Trophoblast cell (in vitro differentiated cells and primary cell): ENCODE measurements around the gene PRKCB.
"Not testable (repeated sequence)": the region's sequence is repeated elsewhere in the genome, so short reads cannot be mapped to it uniquely, and the experiment has no call there.

Experiments
- DNase-seq, 2 donors: peaks; one replicate each; pipeline ENCODE4 v3.0.0-alpha.2; 2016
- H2AFZ ChIP-seq: 2 replicates; pipeline ENCODE4 v1.6.1; 2013; ENCODE audit warnings: low read length, moderate library complexity, mild to moderate bottlenecking; ENCODE audit not compliant: insufficient read depth, poor library complexity
- H2AK5ac ChIP-seq: 2 replicates; pipeline ENCODE4 v1.6.1; 2013; ENCODE audit warnings: mild to moderate bottlenecking, low read length
- H2BK120ac ChIP-seq: 2 replicates; pipeline ENCODE4 v1.6.1; 2013; ENCODE audit warnings: low read length, mild to moderate bottlenecking, moderate library complexity; ENCODE audit not compliant: insufficient read depth, poor library complexity
- H2BK12ac ChIP-seq: 2 replicates; pipeline ENCODE4 v1.6.1; 2013; ENCODE audit warnings: mild to moderate bottlenecking, low read length, moderate library complexity
- H2BK5ac ChIP-seq: 2 replicates; pipeline ENCODE4 v1.6.1; 2013; ENCODE audit warnings: low read length, low read depth, moderate library complexity, mild to moderate bottlenecking; ENCODE audit not compliant: poor library complexity
- H3K14ac ChIP-seq: 2 replicates; pipeline ENCODE4 v1.6.1; 2013; ENCODE audit warnings: mild to moderate bottlenecking, low read length
- H3K18ac ChIP-seq: 2 replicates; pipeline ENCODE4 v1.6.1; 2013; ENCODE audit warnings: mild to moderate bottlenecking, low read length
- H3K23ac ChIP-seq: 2 replicates; pipeline ENCODE4 v1.6.1; 2013; ENCODE audit warnings: low read length
- H3K27ac ChIP-seq: 2 replicates; pipeline ENCODE4 v1.5.1; 2013; ENCODE audit warnings: low read depth, mild to moderate bottlenecking, inconsistent platforms, low read length, moderate library complexity
- H3K27me3 ChIP-seq: 2 replicates; pipeline ENCODE4 v1.6.1; 2013; ENCODE audit warnings: inconsistent platforms, mild to moderate bottlenecking, low read length, moderate library complexity; ENCODE audit not compliant: insufficient read depth
- H3K36me3 ChIP-seq, 2 experiments: 1 replicate in 1 of 2; 2 replicates in 1 of 2; pipeline ENCODE4 v1.6.1; 2013; ENCODE audit warnings: low read length in 2 of 2, mild to moderate bottlenecking in 2 of 2, moderate library complexity in 1 of 2; ENCODE audit not compliant: insufficient read depth in 2 of 2, control insufficient read depth in 1 of 2
- H3K4ac ChIP-seq: 2 replicates; pipeline ENCODE4 v1.6.1; 2013; ENCODE audit warnings: low read depth, mild to moderate bottlenecking, low read length, moderate library complexity
- H3K4me1 ChIP-seq, 2 experiments: 1 replicate in 1 of 2; 2 replicates in 1 of 2; pipeline ENCODE4 v1.6.1; 2013; ENCODE audit warnings: low read length in 2 of 2, mild to moderate bottlenecking in 2 of 2, moderate library complexity in 1 of 2; ENCODE audit not compliant: insufficient read depth in 2 of 2, control insufficient read depth in 1 of 2
- H3K4me2 ChIP-seq: 2 replicates; pipeline ENCODE4 v1.6.1; 2013; ENCODE audit warnings: inconsistent platforms, mild to moderate bottlenecking, low read length, moderate library complexity
- H3K4me3 ChIP-seq: 2 replicates; pipeline ENCODE4 v1.5.1; 2013; ENCODE audit warnings: mild to moderate bottlenecking, low read depth, low read length, inconsistent platforms
- H3K79me1 ChIP-seq: one replicate; pipeline ENCODE4 v1.6.1; 2013; ENCODE audit warnings: low read length
- H3K79me2 ChIP-seq: 2 replicates; pipeline ENCODE4 v1.6.1; 2013; ENCODE audit warnings: low read length, mild to moderate bottlenecking; ENCODE audit not compliant: control insufficient read depth, insufficient read depth, poor library complexity
- H3K9ac ChIP-seq: 2 replicates; pipeline ENCODE4 v1.6.1; 2013; ENCODE audit warnings: mild to moderate bottlenecking, low read length
- H3K9me3 ChIP-seq: 2 replicates; pipeline ENCODE4 v1.6.1; 2013; ENCODE audit warnings: low read depth, mild to moderate bottlenecking, control low read depth, inconsistent platforms, low read length; ENCODE audit not compliant: insufficient read depth
- H4K12ac ChIP-seq: 2 replicates; pipeline ENCODE4 v1.6.1; 2013; ENCODE audit warnings: low read depth, mild to moderate bottlenecking, low read length, moderate library complexity
- H4K8ac ChIP-seq: 2 replicates; pipeline ENCODE4 v1.6.1; 2013; ENCODE audit warnings: low read depth, mild to moderate bottlenecking, low read length, moderate library complexity
- H4K91ac ChIP-seq: one replicate; pipeline ENCODE4 v1.6.1; 2013; ENCODE audit warnings: low read depth, mild to moderate bottlenecking, low read length, moderate library complexity
- WGBS: extraction: QIAGEN DNeasy Blood & Tissue Kit; methylation state at CpG from one replicate; pipeline ENCODE4 v1.1.7; 2013; ENCODE audit warnings: missing lambda C conversion rate; ENCODE audit not compliant: insufficient read length, insufficient coverage; ENCODE audit errors: extremely low coverage; 5-methylcytosine and 5-hydroxymethylcytosine counted together

Gene PRKCB

GRCh38 chr16:24101431-24101830 lies 265.6 kb downstream of the PRKCB start:
- Histone ChIP-seq H2BK5ac (no peak overlapping the region), H3K27ac (no peak overlapping the region), H4K8ac (no peak overlapping the region), H2BK120ac (no peak overlapping the region), H3K23ac (no peak overlapping the region), H3K9me3 (no peaks in the 10 kb centered on the region), H2AK5ac (no peak overlapping the region), H4K12ac (no peak overlapping the region), H3K36me3 (no peaks in the 10 kb centered on the region), H3K4me1 (no peaks in the 10 kb centered on the region), H3K27me3 (no peaks in the 10 kb centered on the region), H3K79me2 (no peaks in the 10 kb centered on the region), H3K79me1 (no peaks in the 10 kb centered on the region), H3K9ac (no peak overlapping the region), H3K18ac (no peak overlapping the region), H3K14ac (no peak overlapping the region), H2BK12ac (no peak overlapping the region), H2AFZ (no peak overlapping the region), H3K4ac (no peak overlapping the region), H4K91ac (no peak overlapping the region), H3K4me3 (no peak overlapping the region), H3K4me2 (no peak overlapping the region)
- no peak for DNase-seq
- WGBS = no CpG with 5 or more reads among the region's 2 CpGs

GRCh38 chr16:24102209-24102660 lies 266.5 kb downstream of the PRKCB start:
- Histone ChIP-seq H3K4me2 (no peak overlapping the region), H3K23ac (no peak overlapping the region), H3K9me3 (no peaks in the 10 kb centered on the region), H3K27me3 (no peaks in the 10 kb centered on the region), H3K79me1 (no peaks in the 10 kb centered on the region), H2BK12ac (no peak overlapping the region), H4K8ac (no peak overlapping the region), H4K12ac (no peak overlapping the region), H2AK5ac (no peak overlapping the region), H3K4me1 (no peaks in the 10 kb centered on the region), H3K36me3 (no peaks in the 10 kb centered on the region), H2AFZ (no peak overlapping the region), H3K4me3 (no peak overlapping the region), H4K91ac (no peak overlapping the region), H2BK120ac (no peak overlapping the region), H3K9ac (no peak overlapping the region), H2BK5ac (no peak overlapping the region), H3K14ac (no peak overlapping the region), H3K18ac (no peak overlapping the region), H3K79me2 (no peaks in the 10 kb centered on the region), H3K27ac (no peak overlapping the region), H3K4ac (no peak overlapping the region)
- no CpG with 5 or more reads among the region's 4 CpGs for WGBS
- DNase-seq = no peak

- not testable (repeated sequence) for H2BK12ac ChIP-seq, H3K36me3 ChIP-seq, H3K27ac ChIP-seq, H3K4me2 ChIP-seq, H4K8ac ChIP-seq, H3K9me3 ChIP-seq, H3K23ac ChIP-seq, H3K79me1 ChIP-seq, H3K18ac ChIP-seq, H2BK5ac ChIP-seq, H3K4ac ChIP-seq, H3K4me3 ChIP-seq, H2BK120ac ChIP-seq, H3K14ac ChIP-seq, H3K9ac ChIP-seq, H4K12ac ChIP-seq, H3K79me2 ChIP-seq, H4K91ac ChIP-seq, H2AK5ac ChIP-seq, DNase-seq, H2AFZ ChIP-seq, H3K27me3 ChIP-seq, H3K4me1 ChIP-seq
- WGBS = no CpG with 5 or more reads among the region's 2 CpGs
Measured at GRCh38 chr16:24105471-24105870, 269.7 kb downstream of the PRKCB start.

- H3K4me3 ChIP-seq, H3K27ac ChIP-seq, H4K91ac ChIP-seq, H3K27me3 ChIP-seq, DNase-seq, H2BK120ac ChIP-seq, H3K4me2 ChIP-seq, H3K4me1 ChIP-seq, H3K9me3 ChIP-seq, H3K79me2 ChIP-seq, H2BK5ac ChIP-seq, H3K23ac ChIP-seq, H2AFZ ChIP-seq, H2AK5ac ChIP-seq, H3K18ac ChIP-seq, H4K12ac ChIP-seq, H3K9ac ChIP-seq, H3K4ac ChIP-seq, H3K14ac ChIP-seq, H3K36me3 ChIP-seq, H3K79me1 ChIP-seq, H2BK12ac ChIP-seq, H4K8ac ChIP-seq: not testable (repeated sequence)
- WGBS = no CpG with 5 or more reads among the region's 1 CpG
Measured at GRCh38 chr16:24108090-24108489, 272.3 kb downstream of the PRKCB start.
